ENCODE data around the gene KANK4. TPM values are rescaled to one million over a fixed set of nuclear protein-coding genes. Genes with fewer than 3 reads are reported as not detected.

KANK4 gene
- total and polyA plus RNA-seq, 2 of the 4 experiments (the other 2 are of a cell fraction): not detected

GRCh38 chr1:62269851-62270495 is 49.3 kb downstream of the KANK4 start:
- H4K5ac ChIP-seq (ENCODE audit: low read depth, low read length): no peak overlapping the region
- H4K8ac ChIP-seq (ENCODE audit: low read depth in 2 of 2, low read length in 2 of 2): no peak overlapping the region
- H3K27me3 ChIP-seq (ENCODE audit: control insufficient read depth, insufficient read depth, low read length): no peaks in the 10 kb centered on the region
- H2BK20ac ChIP-seq (ENCODE audit: low read depth, low read length): no peak overlapping the region
- no peak for TF ChIP-seq CHD1 (IDR thresholded peaks at IDR 0.05; ENCODE audit: low read depth, low read length)
- no peak for TF ChIP-seq ELK1 (IDR thresholded peaks at IDR 0.05; ENCODE audit: borderline replicate concordance, low read depth, low read length)
- no peak for TF ChIP-seq BHLHE40 (IDR thresholded peaks at IDR 0.05; ENCODE audit: low read depth, low read length)
- no peak for TF ChIP-seq RAD21 (IDR thresholded peaks at IDR 0.05; ENCODE audit: low read length)
- no peak for TF ChIP-seq FOS (IDR thresholded peaks at IDR 0.05; ENCODE audit: low read depth, low read length)
- no peak for TF ChIP-seq SMC3 (IDR thresholded peaks at IDR 0.05; ENCODE audit: low read depth, low read length)
- no peak for TF ChIP-seq RCOR1 (IDR thresholded peaks at IDR 0.05; ENCODE audit: insufficient replicate concordance, low read length)
- TF ChIP-seq RFX5 (IDR thresholded peaks at IDR 0.05; ENCODE audit: low read depth, low read length): no peak
- H3K4me1 ChIP-seq (ENCODE audit: control insufficient read depth, insufficient read depth, low read length): no peaks in the 10 kb centered on the region
- ChIA-PET CTCF (no interaction called here), POLR2A (ENCODE audit: unreplicated experiment) (no interaction called here)
- H3K14ac ChIP-seq (replicated peaks; ENCODE audit: low read depth, low read length): no peak overlapping the region
- H2BK5ac ChIP-seq (ENCODE audit: low read depth, low read length, poor library complexity, severe bottlenecking): no peak overlapping the region
- DNase-seq (no peak), ATAC-seq (ENCODE audit: low read depth) (no peak)
- H3K9ac ChIP-seq (ENCODE audit: low read depth, low read length): no peak overlapping the region
- no peak overlapping the region for H3K4me2 ChIP-seq (ENCODE audit: low read depth, low read length)
- H3K79me1 ChIP-seq (ENCODE audit: low read depth in 1 of 2, low read length in 2 of 2): no peaks in the 10 kb centered on the region
- no peak overlapping the region for H2BK120ac ChIP-seq (ENCODE audit: low read depth, low read length)
- H3K4me3 ChIP-seq (ENCODE audit: insufficient read depth, low read depth, low read length): no peak overlapping the region
- in situ Hi-C loops (cut with MboI; ENCODE audit: low sequenced_read_pairs): no loop called here
- H3K23ac ChIP-seq (ENCODE audit: low read depth, low read length): no peak overlapping the region
- H3K36me3 ChIP-seq (ENCODE audit: control insufficient read depth, insufficient read depth, low read length): no peaks in the 10 kb centered on the region
- no peak overlapping the region for H3K4ac ChIP-seq (ENCODE audit: low read depth, low read length)
- H2AK9ac ChIP-seq (replicated peaks; ENCODE audit: low read depth, low read length, poor library complexity): no peak overlapping the region
- H2BK15ac ChIP-seq (ENCODE audit: low read depth, low read length): no peak overlapping the region
- H2AK5ac ChIP-seq (ENCODE audit: low read depth, low read length): no peak overlapping the region
- WGBS, 2 experiments (ENCODE audit: extremely low coverage in 2 of 2, insufficient read length in 1 of 2): 38% methylated on average over 1 of the region's 9 CpGs; no CpG with 5 or more reads in 1 of the 2 experiments
- dilution Hi-C loops (cut with HindIII; ENCODE audit: low sequenced_read_pairs, unreplicated experiment): no loop called here
- no peaks in the 10 kb centered on the region for H3K9me1 ChIP-seq (ENCODE audit: insufficient read depth, low read length)
- no peak overlapping the region for H4K91ac ChIP-seq (ENCODE audit: insufficient read depth, low read depth, low read length)
- H3K9me3 ChIP-seq (ENCODE audit: control insufficient read depth, insufficient read depth, low read length): peaks cover 6% of the 10 kb centered on the region
- no peak overlapping the region for H3K56ac ChIP-seq (ENCODE audit: extremely low read depth, insufficient read depth, low read length)
- intact Hi-C loops (cut with micrococcal nuclease): no loop called here
- no TSS peak for BruUV-seq (replicated peaks)
- H3K27ac ChIP-seq (ENCODE audit: insufficient read depth, low read length): no peak overlapping the region
- no peaks in the 10 kb centered on the region for H4K20me1 ChIP-seq (ENCODE audit: insufficient read depth, low read length)
- H2AFZ ChIP-seq (replicated peaks; ENCODE audit: low read length, poor library complexity): no peak overlapping the region
- H3K18ac ChIP-seq (ENCODE audit: low read depth, low read length): no peak overlapping the region

All from IMR-90 (cell line).